Parathyroid adenoma (tissue), 2 donors: ENCODE measurements around the gene TPRG1L.

ENCODE experiments used
- H2AFZ ChIP-seq: fragments of 300-600 bp; sonication (generic); one replicate; pipeline ENCODE4 v1.7.0; 2017; ENCODE audit warnings: antibody characterized with exemption, mild to moderate bottlenecking
- H3K27ac ChIP-seq: fragments of 300-600 bp; sonication (generic); one replicate; pipeline ENCODE4 v1.7.0; 2017
- H3K27me3 ChIP-seq: fragments of 300-600 bp; sonication (generic); one replicate; pipeline ENCODE4 v1.7.0; 2017; ENCODE audit warnings: low read length; ENCODE audit not compliant: control insufficient read depth, insufficient read depth
- H3K36me3 ChIP-seq: fragments of 300-600 bp; sonication (generic); one replicate; pipeline ENCODE4 v1.7.0; 2017; ENCODE audit warnings: low read length; ENCODE audit not compliant: control insufficient read depth, insufficient read depth
- H3K4me1 ChIP-seq: fragments of 300-600 bp; sonication (generic); one replicate; pipeline ENCODE4 v1.7.0; 2017; ENCODE audit warnings: control low read depth
- H3K4me2 ChIP-seq: fragments of 300-600 bp; sonication (generic); one replicate; pipeline ENCODE4 v1.7.0; 2017; ENCODE audit warnings: low read length
- H3K4me3 ChIP-seq: fragments of 300-600 bp; sonication (generic); one replicate; pipeline ENCODE4 v1.7.0; 2017; ENCODE audit warnings: low read depth, low read length
- H3K79me2 ChIP-seq: fragments of 300-600 bp; sonication (generic); one replicate; pipeline ENCODE4 v1.7.0; 2017; ENCODE audit warnings: control low read depth
- H3K9ac ChIP-seq: fragments of 300-600 bp; sonication (generic); one replicate; pipeline ENCODE4 v1.7.0; 2017; ENCODE audit warnings: mild to moderate bottlenecking
- H3K9me3 ChIP-seq: fragments of 300-600 bp; sonication (generic); one replicate; pipeline ENCODE4 v1.7.0; 2017; ENCODE audit warnings: low read length; ENCODE audit not compliant: control insufficient read depth
- CTCF ChIP-seq: fragments of 300-600 bp; sonication (generic); IDR thresholded peaks from one replicate; pipeline ENCODE4 v1.7.0; 2017; ENCODE audit warnings: antibody characterized with exemption, mild to moderate bottlenecking
- donor health status: primary hyperparathyroidism.

TPRG1L gene

GRCh38 chr1:3650248-3651025 is 25.6 kb downstream of the TPRG1L start:
- no peaks in the 10 kb centered on the region for H3K9me3 ChIP-seq
- H3K79me2 ChIP-seq, result no peaks in the 10 kb centered on the region
- peaks cover 4% of the 10 kb centered on the region for H3K4me1 ChIP-seq
- peaks cover 8% of the 10 kb centered on the region for H3K27me3 ChIP-seq
- H3K9ac ChIP-seq, result no peak overlapping the region
- no peak overlapping the region for H3K27ac ChIP-seq
- H2AFZ ChIP-seq, result peak overlapping the region; percentile 92
- no peaks in the 10 kb centered on the region for H3K36me3 ChIP-seq
- peak overlapping the region; percentile 71 for H3K4me2 ChIP-seq
- TF ChIP-seq CTCF, result no peak
- peak overlapping the region; percentile 68 for H3K4me3 ChIP-seq

DNA sequence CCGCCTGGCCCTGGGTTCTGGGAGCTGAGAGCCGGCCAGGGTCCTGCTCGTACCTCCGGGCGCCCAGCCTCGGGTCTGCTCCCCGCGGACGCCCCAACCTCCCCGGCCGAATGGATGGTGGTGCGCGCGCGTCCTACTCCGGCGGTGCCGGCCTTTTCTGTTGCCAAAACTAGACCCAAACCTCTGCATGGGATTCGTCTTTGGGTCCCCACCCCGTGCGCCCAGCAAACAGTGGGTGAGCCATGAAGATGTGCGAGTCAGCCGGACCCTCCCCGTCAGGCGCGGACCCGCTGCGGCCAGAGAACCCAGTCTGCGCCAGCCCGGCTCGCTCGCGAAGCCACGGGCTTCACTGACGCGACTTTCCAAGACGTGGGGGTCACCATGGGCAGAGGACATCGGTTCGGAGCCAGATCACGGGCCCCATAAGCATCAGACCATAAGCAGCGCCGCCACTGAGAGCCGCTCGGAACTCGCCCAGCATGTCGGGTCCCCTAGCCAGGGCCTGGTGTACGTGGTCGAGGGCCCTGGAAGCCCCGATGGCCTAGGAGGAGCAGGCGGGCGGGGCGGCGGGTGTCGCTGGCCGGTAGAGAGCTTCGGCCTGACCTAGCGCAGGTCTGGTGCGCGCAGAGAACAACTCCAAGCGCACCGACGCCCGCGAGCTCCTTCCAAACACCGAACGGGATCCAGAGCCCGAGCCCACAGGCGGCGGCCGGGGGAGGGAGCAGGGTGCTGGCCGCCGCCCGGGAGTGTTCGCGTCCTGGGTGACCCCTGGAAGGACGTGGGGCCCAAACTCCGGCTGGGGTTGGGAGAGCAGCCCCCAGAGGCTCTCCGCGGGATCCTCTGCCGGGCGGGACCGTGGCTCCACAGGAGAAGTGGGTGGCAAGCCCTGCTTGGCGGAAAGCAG is 26.5 kb downstream of the TPRG1L start:
- no peak overlapping the region for H3K27ac ChIP-seq

DNA sequence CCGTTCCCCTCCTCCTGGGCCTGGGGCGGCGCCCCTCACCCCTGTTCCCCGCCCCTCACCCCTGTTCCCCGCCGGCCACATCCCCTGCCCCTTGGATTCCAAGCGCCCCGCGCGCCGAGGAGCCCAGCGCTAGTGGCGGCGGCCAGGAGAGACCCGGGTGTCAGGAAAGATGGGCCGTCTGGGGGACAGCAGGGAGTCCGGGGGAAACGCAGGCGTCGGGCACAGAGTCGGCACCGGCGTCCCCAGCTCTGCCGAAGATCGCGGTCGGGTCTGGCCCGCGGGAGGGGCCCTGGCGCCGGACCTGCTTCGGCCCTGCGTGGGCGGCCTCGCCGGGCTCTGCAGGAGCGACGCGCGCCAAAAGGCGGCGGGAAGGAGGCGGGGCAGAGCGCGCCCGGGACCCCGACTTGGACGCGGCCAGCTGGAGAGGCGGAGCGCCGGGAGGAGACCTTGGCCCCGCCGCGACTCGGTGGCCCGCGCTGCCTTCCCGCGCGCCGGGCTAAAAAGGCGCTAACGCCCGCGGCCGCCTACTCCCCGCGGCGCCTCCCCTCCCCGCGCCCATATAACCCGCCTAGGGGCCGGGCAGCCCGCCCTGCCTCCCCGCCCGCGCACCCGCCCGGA is 27.2 kb downstream of the TPRG1L start, which contains the start of gene TP73:
Gene TP73 (plus strand): TSS at position 587 of the 618 bp plus-strand sequence. CDS start 29,850 bp downstream, outside the sequence.
- Histone ChIP-seq H3K4me3 (peak within 1 kb of the TSS; percentile 4), H3K27ac (no peak within 1 kb of the TSS), H3K4me2 (peak within 1 kb of the TSS; percentile 46), H3K4me1 (peaks cover 4% of the 10 kb centered on the region), H3K9ac (no peak within 1 kb of the TSS), H3K79me2 (no peaks in the 10 kb centered on the region), H3K27me3 (peaks cover 8% of the 10 kb centered on the region), H3K36me3 (no peaks in the 10 kb centered on the region), H3K9me3 (no peaks in the 10 kb centered on the region), H2AFZ (no peak within 1 kb of the TSS)
- TF ChIP-seq CTCF, result no peak

More for the DNA sequence above, 26.5 kb downstream of the TPRG1L start:
- no peak overlapping the region for H3K9ac ChIP-seq
- H3K4me3 ChIP-seq, result no peak overlapping the region
- H3K4me2 ChIP-seq, result peak overlapping the region; percentile 3
- no peaks in the 10 kb centered on the region for H3K36me3 ChIP-seq
- H3K79me2 ChIP-seq, result no peaks in the 10 kb centered on the region
- TF ChIP-seq CTCF, result no peak
- peaks cover 4% of the 10 kb centered on the region for H3K4me1 ChIP-seq
- H3K9me3 ChIP-seq, result no peaks in the 10 kb centered on the region
- H2AFZ ChIP-seq, result no peak overlapping the region
- H3K27me3 ChIP-seq, result peaks cover 8% of the 10 kb centered on the region

- peak overlapping the region; percentile 46 for H3K4me2 ChIP-seq
- H3K4me1 ChIP-seq, result peaks cover 4% of the 10 kb centered on the region
- no peak overlapping the region for H3K9ac ChIP-seq
- no peaks in the 10 kb centered on the region for H3K9me3 ChIP-seq
- TF ChIP-seq CTCF, result no peak
- no peaks in the 10 kb centered on the region for H3K36me3 ChIP-seq
- H3K4me3 ChIP-seq, result peak overlapping the region; percentile 4
- peaks cover 8% of the 10 kb centered on the region for H3K27me3 ChIP-seq
- no peak overlapping the region for H3K27ac ChIP-seq
- H2AFZ ChIP-seq, result no peak overlapping the region
- no peaks in the 10 kb centered on the region for H3K79me2 ChIP-seq
These were observed 27.9 kb downstream of the TPRG1L start for GRCh38 chr1:3652548-3653285.
